ENCODE data around the gene PLD6. TPM values are rescaled to one million over a fixed set of nuclear protein-coding genes. Genes with fewer than 3 reads are reported as not detected.

The PLD6 gene
- total and polyA plus RNA-seq, 10 of the 15 experiments (the other 5 are each of a cell fraction or from before 2014, with no cell fraction given): 4.7 to 21.4 (median 12.0) TPM

- Histone ChIP-seq H3K9me3 (replicated peaks; ENCODE audit: control insufficient read depth, insufficient read depth, low read length) (no peaks in the 10 kb centered on the region), H3K27me3 (replicated peaks in 1 of 2; ENCODE audit: control insufficient read depth in 2 of 2, insufficient read depth in 2 of 2, low read length in 1 of 2) (no peaks in the 10 kb centered on the region), H2AFZ (ENCODE audit: control insufficient read depth, low read depth, low read length) (no peak overlapping the region), H3K27ac (ENCODE audit: control insufficient read depth, insufficient read depth) (no peak overlapping the region), H4K20me1 (ENCODE audit: control insufficient read depth, insufficient read depth) (no peaks in the 10 kb centered on the region), H3K9ac (ENCODE audit: control insufficient read depth, insufficient read depth, low read length) (no peak overlapping the region), H3K36me3 (ENCODE audit: control insufficient read depth in 2 of 2, insufficient read depth in 2 of 2, low read length in 1 of 2) (peaks cover 25 to 31% of the 10 kb centered on the region in 2 experiments), H3K4me1 (ENCODE audit: control insufficient read depth, insufficient read depth, low read length) (no peaks in the 10 kb centered on the region), H3K79me2 (ENCODE audit: control insufficient read depth, insufficient read depth, low read length) (no peaks in the 10 kb centered on the region), H3K4me3 (no peak overlapping the region), H3K4me2 (ENCODE audit: control insufficient read depth, insufficient read depth) (no peak overlapping the region)
- FAIRE-seq: no peak
- in situ Hi-C loops (cut with MboI): no loop called here
- POLR2A ChIA-PET: interaction anchor here (0.6 kb wide), 1 partner anchor 10 kb away, joined by 3 read pairs; no protein-coding TSS in a partner anchor
- no peak for ATAC-seq
- no peak for DNase-seq (ENCODE audit: low read depth, low spot score)
- TF ChIP-seq POLR2AphosphoS2 (IDR thresholded peaks at IDR 0.05; ENCODE audit: low read depth, low read length) (no peak), SUZ12 (IDR thresholded peaks at IDR 0.05; ENCODE audit: unreplicated experiment) (no peak), TCF12 (IDR thresholded peaks at IDR 0.05; ENCODE audit: low read depth, low read length) (no peak), ZNF24 (IDR thresholded peaks at IDR 0.05) (no peak), SRF (IDR thresholded peaks at IDR 0.05; ENCODE audit: low read depth in 2 of 2, low read length in 2 of 2) (no peak), EZH2 (IDR thresholded peaks at IDR 0.05; ENCODE audit: borderline replicate concordance, control insufficient read depth, low read depth, low read length) (no peak), ATF3 (IDR thresholded peaks at IDR 0.05; ENCODE audit: borderline replicate concordance, extremely low read depth, low read depth, low read length) (no peak), NBN (IDR thresholded peaks at IDR 0.05) (no peak)
- CTCF ChIA-PET: no interaction called here
- WGBS (ENCODE audit: insufficient coverage, insufficient replicate concordance, low lambda C conversion rate, missing lambda C conversion rate): 93% methylated on average over 8 of the region's 8 CpGs
- SMC1A ChIA-PET (ENCODE audit: uncharacterized antibody, unreplicated experiment): no interaction called here
- intact Hi-C loops (cut with micrococcal nuclease; ENCODE audit: unreplicated experiment): no loop called here
- BruUV-seq (replicated peaks): no TSS peak
- RAD21 ChIA-PET (ENCODE audit: unreplicated experiment): no interaction called here
Measured at GRCh38 chr17:17224137-17224536, 18.0 kb upstream of the PLD6 start.

- Histone ChIP-seq H3K79me2 (ENCODE audit: control insufficient read depth, insufficient read depth, low read length) (no peaks in the 10 kb centered on the region), H3K27ac (ENCODE audit: control insufficient read depth, insufficient read depth) (no peak overlapping the region), H3K27me3 (replicated peaks in 1 of 2; ENCODE audit: control insufficient read depth in 2 of 2, insufficient read depth in 2 of 2, low read length in 1 of 2) (no peaks in the 10 kb centered on the region), H2AFZ (ENCODE audit: control insufficient read depth, low read depth, low read length) (no peak overlapping the region), H3K4me2 (ENCODE audit: control insufficient read depth, insufficient read depth) (no peak overlapping the region), H3K36me3 (ENCODE audit: control insufficient read depth in 2 of 2, insufficient read depth in 2 of 2, low read length in 1 of 2) (peaks cover 25 to 30% of the 10 kb centered on the region in 2 experiments), H3K9me3 (replicated peaks; ENCODE audit: control insufficient read depth, insufficient read depth, low read length) (no peaks in the 10 kb centered on the region), H3K4me3 (no peak overlapping the region), H4K20me1 (ENCODE audit: control insufficient read depth, insufficient read depth) (no peaks in the 10 kb centered on the region), H3K4me1 (ENCODE audit: control insufficient read depth, insufficient read depth, low read length) (no peaks in the 10 kb centered on the region), H3K9ac (ENCODE audit: control insufficient read depth, insufficient read depth, low read length) (no peak overlapping the region)
- ChIA-PET POLR2A (interaction anchor here (0.6 to 0.8 kb wide), 2 partner anchors 10 to 12 kb away, joined by 3 read pairs; partner anchors contain the start of gene FLCN), CTCF (interaction anchor here (1.2 kb wide), 1 partner anchor 43 kb away, joined by 4 read pairs; no protein-coding TSS in a partner anchor), RAD21 (ENCODE audit: unreplicated experiment) (no interaction called here), SMC1A (ENCODE audit: uncharacterized antibody, unreplicated experiment) (no interaction called here)
- no TSS peak for BruUV-seq (replicated peaks)
- DNase-seq (ENCODE audit: low read depth, low spot score) (no peak), FAIRE-seq (no peak), ATAC-seq (no peak)
- intact Hi-C loops (cut with micrococcal nuclease; ENCODE audit: unreplicated experiment): no loop called here
- WGBS (ENCODE audit: insufficient coverage, insufficient replicate concordance, low lambda C conversion rate, missing lambda C conversion rate): 94% methylated on average over 15 of the region's 16 CpGs
- in situ Hi-C loops (cut with MboI): no loop called here
- TF ChIP-seq PRDM15 (CRISPR knock-in tag; IDR thresholded peaks at IDR 0.05): no peak
- no peak for TF ChIP-seq PAX5 (IDR thresholded peaks at IDR 0.05; ENCODE audit: borderline replicate concordance, low read depth, low read length)
- TF ChIP-seq NRF1 (conservative IDR thresholded peaks at IDR 0.05; ENCODE audit: low read depth, low read length): no peak
- no peak for TF ChIP-seq HSF1 (IDR thresholded peaks at IDR 0.05; ENCODE audit: low read depth, low read length)
- no peak for TF ChIP-seq SUPT20H (IDR thresholded peaks at IDR 0.05; ENCODE audit: borderline replicate concordance, control insufficient read depth, low read depth, low read length)
Measured at GRCh38 chr17:17223736-17224135, 17.6 kb upstream of the PLD6 start.

Data from GM12878 (cell line).